IMR-90 (cell line): ENCODE measurements around the gene TCF20. TPM values are rescaled to one million over a fixed set of nuclear protein-coding genes. Genes with fewer than 3 reads are reported as not detected.

Source experiments
- ATAC-seq: fragments of 200-7000 bp; cut with Tn5 transposase; 2 replicates; pipeline ENCODE4 v1.9.1; 2020; ENCODE audit warnings: low read depth, mild to moderate bottlenecking, moderate library complexity
- BruUV-seq: library from RNA; stranded (reverse); fragments of 400-500 nt; replicated peaks from 2 replicates; lab custom pipeline; 2021; lab: Mats Ljungman, UMichigan
- CTCF ChIA-PET: fragments of 300-600 bp; formaldehyde crosslinking; extraction: SDS; loops from one replicate; lab custom pipeline; 2021; ENCODE audit warnings: antibody characterized with exemption; lab: Yijun Ruan, JAX
- POLR2A ChIA-PET: fragments of 300-600 bp; sonication (Branson Sonifier 250); formaldehyde crosslinking; loops from one replicate; lab custom pipeline; 2022; ENCODE audit warnings: antibody characterized with exemption; ENCODE audit not compliant: unreplicated experiment; lab: Charles Lee
- DNase-seq: peaks from one replicate; pipeline ENCODE4 v3.0.0; 2013
- H2AFZ ChIP-seq: replicated peaks from 2 replicates; pipeline ENCODE3; 2013; ENCODE audit warnings: low read length, mild to moderate bottlenecking; ENCODE audit not compliant: poor library complexity
- H2AK5ac ChIP-seq: 2 replicates; pipeline ENCODE4 v1.6.1; 2013; ENCODE audit warnings: low read depth, low read length, inconsistent platforms
- H2AK9ac ChIP-seq: replicated peaks from 2 replicates; pipeline ENCODE3; 2013; ENCODE audit warnings: mild to moderate bottlenecking, low read depth, low read length, moderate library complexity; ENCODE audit not compliant: poor library complexity
- H2BK120ac ChIP-seq: 2 replicates; pipeline ENCODE4 v1.6.1; 2013; ENCODE audit warnings: low read depth, low read length, inconsistent platforms
- H2BK15ac ChIP-seq: 3 replicates; pipeline ENCODE4 v1.6.1; 2013; ENCODE audit warnings: low read depth, low read length, inconsistent platforms
- H2BK20ac ChIP-seq: 2 replicates; pipeline ENCODE4 v1.6.1; 2013; ENCODE audit warnings: low read depth, mild to moderate bottlenecking, inconsistent platforms, low read length, moderate library complexity
- H2BK5ac ChIP-seq: 2 replicates; pipeline ENCODE4 v1.6.1; 2013; ENCODE audit warnings: mild to moderate bottlenecking, low read depth, low read length, inconsistent platforms; ENCODE audit not compliant: poor library complexity, severe bottlenecking
- H3K14ac ChIP-seq: replicated peaks from 2 replicates; pipeline ENCODE4 v1.6.1; 2013; ENCODE audit warnings: low read depth, low read length, inconsistent platforms
- H3K18ac ChIP-seq: 2 replicates; pipeline ENCODE4 v1.6.1; 2013; ENCODE audit warnings: low read depth, low read length, control low read depth
- H3K23ac ChIP-seq: 2 replicates; pipeline ENCODE4 v1.6.1; 2013; ENCODE audit warnings: low read depth, low read length, inconsistent platforms
- H3K27ac ChIP-seq: 2 replicates; pipeline ENCODE4 v1.5.1; 2013; ENCODE audit warnings: mild to moderate bottlenecking, control low read depth, low read length; ENCODE audit not compliant: insufficient read depth
- H3K27me3 ChIP-seq: 2 replicates; pipeline ENCODE4 v1.6.1; 2013; ENCODE audit warnings: low read length; ENCODE audit not compliant: control insufficient read depth, insufficient read depth
- H3K36me3 ChIP-seq: 2 replicates; pipeline ENCODE4 v1.6.1; 2013; ENCODE audit warnings: low read length, mixed read lengths; ENCODE audit not compliant: control insufficient read depth, insufficient read depth
- H3K4ac ChIP-seq: 2 replicates; pipeline ENCODE4 v1.6.1; 2013; ENCODE audit warnings: low read depth, low read length, inconsistent platforms
- H3K4me1 ChIP-seq: 2 replicates; pipeline ENCODE4 v1.6.1; 2013; ENCODE audit warnings: low read length, mixed read lengths; ENCODE audit not compliant: control insufficient read depth, insufficient read depth
- H3K4me2 ChIP-seq: 2 replicates; pipeline ENCODE4 v1.6.1; 2013; ENCODE audit warnings: low read depth, mild to moderate bottlenecking, control low read depth, low read length, moderate library complexity
- H3K4me3 ChIP-seq: 2 replicates; pipeline ENCODE4 v1.5.1; 2013; ENCODE audit warnings: low read depth, mild to moderate bottlenecking, control low read depth, low read length, moderate library complexity; ENCODE audit not compliant: insufficient read depth
- H3K56ac ChIP-seq: 2 replicates; pipeline ENCODE4 v1.6.1; 2013; ENCODE audit warnings: low read length, inconsistent platforms; ENCODE audit not compliant: insufficient read depth; ENCODE audit errors: extremely low read depth
- H3K79me1 ChIP-seq, 2 experiments: 2 replicates each; pipeline ENCODE4 v1.6.1; 2013; ENCODE audit warnings: low read length in 2 of 2, inconsistent platforms in 1 of 2, low read depth in 1 of 2
- H3K9ac ChIP-seq: 2 replicates; pipeline ENCODE4 v1.6.1; 2013; ENCODE audit warnings: low read depth, low read length, control low read depth
- H3K9me1 ChIP-seq: 2 replicates; pipeline ENCODE4 v1.6.1; 2013; ENCODE audit warnings: low read length, inconsistent platforms; ENCODE audit not compliant: insufficient read depth
- H3K9me3 ChIP-seq: 2 replicates; pipeline ENCODE4 v1.6.1; 2013; ENCODE audit warnings: low read length; ENCODE audit not compliant: control insufficient read depth, insufficient read depth
- H4K20me1 ChIP-seq: 2 replicates; pipeline ENCODE4 v1.6.1; 2013; ENCODE audit warnings: low read length, inconsistent platforms; ENCODE audit not compliant: insufficient read depth
- H4K5ac ChIP-seq: 2 replicates; pipeline ENCODE4 v1.6.1; 2013; ENCODE audit warnings: mild to moderate bottlenecking, low read depth, low read length, control low read depth
- H4K8ac ChIP-seq, 2 experiments: 2 replicates each; pipeline ENCODE4 v1.6.1; 2013; ENCODE audit warnings: low read depth in 2 of 2, low read length in 2 of 2, control low read depth in 1 of 2, inconsistent platforms in 1 of 2
- H4K91ac ChIP-seq: 2 replicates; pipeline ENCODE4 v1.6.1; 2013; ENCODE audit warnings: low read depth, low read length, inconsistent platforms; ENCODE audit not compliant: insufficient read depth
- FOS ChIP-seq: fragments of 150-350 bp; IDR thresholded peaks from 2 replicates; pipeline ENCODE4 v1.6.1; 2016; ENCODE audit warnings: low read depth, low read length
- MAFK ChIP-seq: IDR thresholded peaks from 2 replicates; pipeline ENCODE4 v1.6.1; 2012; ENCODE audit warnings: low read depth, low read length, improper control_type of control experiment
- MXI1 ChIP-seq: IDR thresholded peaks from 2 replicates; pipeline ENCODE4 v1.6.1; 2012; ENCODE audit warnings: low read depth, mild to moderate bottlenecking, low read length, moderate library complexity, borderline replicate concordance
- NFE2L2 ChIP-seq: fragments of 150-350 bp; IDR thresholded peaks from 2 replicates; pipeline ENCODE4 v1.6.1; 2016; ENCODE audit warnings: low read depth, mild to moderate bottlenecking, low read length
- RAD21 ChIP-seq: IDR thresholded peaks from 2 replicates; pipeline ENCODE4 v1.6.1; 2012; ENCODE audit warnings: low read length, improper control_type of control experiment
- RCOR1 ChIP-seq: IDR thresholded peaks from 2 replicates; pipeline ENCODE4 v1.6.1; 2012; ENCODE audit warnings: mild to moderate bottlenecking, low read length, improper control_type of control experiment; ENCODE audit not compliant: insufficient replicate concordance
- RFX5 ChIP-seq: IDR thresholded peaks from 2 replicates; pipeline ENCODE4 v1.8.0; 2012; ENCODE audit warnings: low read depth, mild to moderate bottlenecking, low read length, moderate library complexity
- SMC3 ChIP-seq: fragments of 150-350 bp; IDR thresholded peaks from 2 replicates; pipeline ENCODE4 v1.6.1; 2016; ENCODE audit warnings: low read depth, mild to moderate bottlenecking, antibody characterized with exemption, low read length, moderate library complexity
- WGBS, 2 experiments: methylation state at CpG; one replicate each; pipeline versions ENCODE4 v1.1.5 to v1.1.7; 2013; ENCODE audit warnings: missing lambda C conversion rate in 2 of 2; ENCODE audit not compliant: insufficient read length in 1 of 2; ENCODE audit errors: extremely low coverage in 2 of 2; 5-methylcytosine and 5-hydroxymethylcytosine counted together
- dilution Hi-C: fragments of 300-500 bp; cut with HindIII; formaldehyde crosslinking; loops from one replicate; pipeline ENCODE4 v1.14.3; 2018; ENCODE audit warnings: low sequenced_read_pairs; ENCODE audit not compliant: unreplicated experiment
- in situ Hi-C: fragments of 300-500 bp; cut with MboI; formaldehyde crosslinking; loops from 3 replicates; pipeline ENCODE4 v1.14.3; 2019; ENCODE audit warnings: low sequenced_read_pairs, inconsistent platforms, mixed read lengths
- intact Hi-C: fragments of 100-400 bp; cut with micrococcal nuclease; formaldehyde crosslinking; loops from 2 replicates; pipeline ENCODE4 v1.10.0; 2022
- polyA plus RNA-seq, 3 experiments: library from polyadenylated mRNA; depleted of rRNA; stranded (reverse); fragments of >200 nt; gene quantifications; 2 replicates each; pipeline ENCODE4 v1.2.3, GENCODE V29; 2012; ENCODE audit warnings: low replicate concordance in 1 of 3
- total RNA-seq: library from RNA; depleted of rRNA; stranded (reverse); fragments of >200 nt; gene quantifications from 2 replicates; pipeline ENCODE4 v1.2.3, GENCODE V29; 2012
- TF ChIP-seq, protein P1 (sequence below): fragments of 150-350 bp; IDR thresholded peaks from 2 replicates; pipeline ENCODE4 v1.6.1; 2016; ENCODE audit warnings: low read depth, mild to moderate bottlenecking, low read length, moderate library complexity, borderline replicate concordance
- TF ChIP-seq, protein P2 (sequence below): conservative IDR thresholded peaks from 2 replicates; pipeline ENCODE4 v1.5.1; 2012; ENCODE audit warnings: mild to moderate bottlenecking, low read depth, low read length, improper control_type of control experiment

The TCF20 gene
- total and polyA plus RNA-seq, 2 of the 4 experiments (the other 2 are of a cell fraction): 8.9 to 23.7 TPM

DNA sequence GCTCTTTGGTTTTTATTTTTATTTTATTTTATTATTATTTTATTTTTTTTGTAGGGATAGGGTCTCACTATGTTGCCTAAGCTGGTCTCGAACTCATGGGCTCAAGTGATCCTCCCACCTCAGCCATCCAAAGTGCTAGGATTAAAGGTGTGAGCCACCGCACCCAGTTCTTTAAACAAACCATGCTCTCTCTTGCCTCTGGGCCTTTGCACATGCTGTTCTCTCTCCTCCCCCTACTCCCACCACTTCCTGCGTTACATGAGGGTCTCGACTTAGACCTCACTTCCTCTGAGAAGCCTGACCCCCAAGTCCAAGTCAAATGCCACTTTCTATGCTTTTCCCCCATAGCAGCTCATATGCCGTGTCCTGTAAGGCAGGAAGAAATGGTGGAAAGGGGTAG is 15.2 kb upstream of the TCF20 start:
- dilution Hi-C loops: no loop called here
- POLR2A ChIA-PET: no interaction called here

More for the DNA sequence above, 15.2 kb upstream of the TCF20 start:
- H3K27me3 ChIP-seq: peaks cover 49% of the 10 kb centered on the region
- 93% methylated on average over 3 of the region's 5 CpGs; no CpG with 5 or more reads in 1 of the 2 experiments for WGBS, 2 experiments
- H2BK20ac ChIP-seq: no peak overlapping the region
- H2BK5ac ChIP-seq: no peak overlapping the region
- H3K9me3 ChIP-seq: no peaks in the 10 kb centered on the region
- H4K20me1 ChIP-seq: peaks cover 20% of the 10 kb centered on the region
- no peak overlapping the region for H2AK9ac ChIP-seq
- no peak overlapping the region for H2BK120ac ChIP-seq
- H3K4me1 ChIP-seq: no peaks in the 10 kb centered on the region
- H2BK15ac ChIP-seq: no peak overlapping the region
- no peaks in the 10 kb centered on the region for H3K36me3 ChIP-seq
- H4K8ac ChIP-seq: no peak overlapping the region
- no peak for ATAC-seq
- no peak overlapping the region for H4K5ac ChIP-seq
- H3K79me1 ChIP-seq: no peaks in the 10 kb centered on the region
- no TSS peak for BruUV-seq
- H4K91ac ChIP-seq: no peak overlapping the region
- H2AK5ac ChIP-seq: no peak overlapping the region
- H3K4ac ChIP-seq: no peak overlapping the region
- CTCF ChIA-PET: no interaction called here
- TF ChIP-seq, protein P1, sequence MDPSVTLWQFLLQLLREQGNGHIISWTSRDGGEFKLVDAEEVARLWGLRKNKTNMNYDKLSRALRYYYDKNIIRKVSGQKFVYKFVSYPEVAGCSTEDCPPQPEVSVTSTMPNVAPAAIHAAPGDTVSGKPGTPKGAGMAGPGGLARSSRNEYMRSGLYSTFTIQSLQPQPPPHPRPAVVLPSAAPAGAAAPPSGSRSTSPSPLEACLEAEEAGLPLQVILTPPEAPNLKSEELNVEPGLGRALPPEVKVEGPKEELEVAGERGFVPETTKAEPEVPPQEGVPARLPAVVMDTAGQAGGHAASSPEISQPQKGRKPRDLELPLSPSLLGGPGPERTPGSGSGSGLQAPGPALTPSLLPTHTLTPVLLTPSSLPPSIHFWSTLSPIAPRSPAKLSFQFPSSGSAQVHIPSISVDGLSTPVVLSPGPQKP: no peak
- TF ChIP-seq FOS (no peak), SMC3 (no peak), MXI1 (no peak), RAD21 (no peak), RFX5 (no peak), MAFK (no peak), RCOR1 (no peak), NFE2L2 (no peak)
- TF ChIP-seq, protein P2, sequence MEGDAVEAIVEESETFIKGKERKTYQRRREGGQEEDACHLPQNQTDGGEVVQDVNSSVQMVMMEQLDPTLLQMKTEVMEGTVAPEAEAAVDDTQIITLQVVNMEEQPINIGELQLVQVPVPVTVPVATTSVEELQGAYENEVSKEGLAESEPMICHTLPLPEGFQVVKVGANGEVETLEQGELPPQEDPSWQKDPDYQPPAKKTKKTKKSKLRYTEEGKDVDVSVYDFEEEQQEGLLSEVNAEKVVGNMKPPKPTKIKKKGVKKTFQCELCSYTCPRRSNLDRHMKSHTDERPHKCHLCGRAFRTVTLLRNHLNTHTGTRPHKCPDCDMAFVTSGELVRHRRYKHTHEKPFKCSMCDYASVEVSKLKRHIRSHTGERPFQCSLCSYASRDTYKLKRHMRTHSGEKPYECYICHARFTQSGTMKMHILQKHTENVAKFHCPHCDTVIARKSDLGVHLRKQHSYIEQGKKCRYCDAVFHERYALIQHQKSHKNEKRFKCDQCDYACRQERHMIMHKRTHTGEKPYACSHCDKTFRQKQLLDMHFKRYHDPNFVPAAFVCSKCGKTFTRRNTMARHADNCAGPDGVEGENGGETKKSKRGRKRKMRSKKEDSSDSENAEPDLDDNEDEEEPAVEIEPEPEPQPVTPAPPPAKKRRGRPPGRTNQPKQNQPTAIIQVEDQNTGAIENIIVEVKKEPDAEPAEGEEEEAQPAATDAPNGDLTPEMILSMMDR: no peak
- H3K23ac ChIP-seq: no peak overlapping the region
- no peak for DNase-seq
- in situ Hi-C loops (no loop called here), intact Hi-C loops (no loop called here)
- no peak overlapping the region for H3K18ac ChIP-seq
- H3K9me1 ChIP-seq: 0 out of 2 replicates have a peak, but pooled peaks cover 3% of the 10 kb centered on the region
- no peak overlapping the region for H3K9ac ChIP-seq
- H3K14ac ChIP-seq: no peak overlapping the region
- no peak overlapping the region for H3K4me3 ChIP-seq
- no peak overlapping the region for H3K56ac ChIP-seq
- H3K4me2 ChIP-seq: no peak overlapping the region
- H2AFZ ChIP-seq: no peak overlapping the region
- no peak overlapping the region for H3K27ac ChIP-seq
